CD4-positive, alpha-beta T cell treated with Interleukin-21 for 1 hour (primary cell): Measurements from ENCODE around the gene RBM20.
"Not testable (repeated sequence)": the region's sequence is repeated elsewhere in the genome, so short reads cannot be mapped to it uniquely, and the experiment has no call there.

ENCODE experiments used
- DNase-seq: peaks from one replicate; pipeline ENCODE4 v3.0.0-alpha.2; 2020

Gene RBM20

DNA sequence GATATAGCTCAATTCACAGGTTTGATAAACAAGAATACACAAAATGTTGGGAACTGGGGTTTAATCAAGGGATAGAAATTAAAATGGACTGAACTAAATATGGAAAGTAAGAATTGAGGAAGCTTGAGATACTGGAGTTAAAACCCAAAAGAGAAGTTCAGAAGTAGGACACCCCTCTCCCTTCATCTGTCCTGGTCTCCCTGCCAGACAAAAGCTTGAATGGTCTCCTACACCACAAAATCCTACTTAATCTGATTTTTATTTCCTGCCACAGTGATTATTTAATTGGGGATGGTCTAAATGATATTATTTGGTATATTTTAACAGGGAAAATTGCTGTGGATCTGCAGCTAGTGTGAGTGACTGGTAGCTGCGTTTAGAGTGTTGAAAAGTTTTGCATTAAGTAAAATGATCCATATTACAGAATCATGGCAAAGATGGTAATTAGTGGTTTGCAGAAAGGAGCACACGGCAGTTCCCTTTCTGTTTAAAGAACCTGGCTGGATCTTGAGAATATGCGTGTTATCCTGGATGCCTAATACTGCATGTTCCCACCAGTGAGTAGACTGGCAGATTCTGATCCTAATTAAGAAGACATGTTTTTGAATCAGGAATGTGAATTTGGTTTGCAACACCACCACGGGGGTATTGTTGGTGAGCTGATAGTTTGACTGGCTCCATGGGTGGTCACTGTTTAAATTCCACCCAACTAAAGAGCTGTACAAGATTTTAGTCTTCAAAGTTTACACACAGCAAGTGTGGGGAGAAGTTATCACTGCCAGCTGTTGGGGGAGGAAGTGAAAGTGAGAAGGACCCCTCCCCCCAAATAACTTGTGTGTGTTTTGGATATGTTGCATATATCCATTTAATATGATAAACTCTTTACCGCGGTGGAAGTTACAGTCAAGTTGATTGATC, 5.5 kb downstream of the RBM20 start:
- no peak for DNase-seq

- DNase-seq: no peak
Measured at GRCh38 chr10:110650265-110650668, 6.1 kb downstream of the RBM20 start.

DNA sequence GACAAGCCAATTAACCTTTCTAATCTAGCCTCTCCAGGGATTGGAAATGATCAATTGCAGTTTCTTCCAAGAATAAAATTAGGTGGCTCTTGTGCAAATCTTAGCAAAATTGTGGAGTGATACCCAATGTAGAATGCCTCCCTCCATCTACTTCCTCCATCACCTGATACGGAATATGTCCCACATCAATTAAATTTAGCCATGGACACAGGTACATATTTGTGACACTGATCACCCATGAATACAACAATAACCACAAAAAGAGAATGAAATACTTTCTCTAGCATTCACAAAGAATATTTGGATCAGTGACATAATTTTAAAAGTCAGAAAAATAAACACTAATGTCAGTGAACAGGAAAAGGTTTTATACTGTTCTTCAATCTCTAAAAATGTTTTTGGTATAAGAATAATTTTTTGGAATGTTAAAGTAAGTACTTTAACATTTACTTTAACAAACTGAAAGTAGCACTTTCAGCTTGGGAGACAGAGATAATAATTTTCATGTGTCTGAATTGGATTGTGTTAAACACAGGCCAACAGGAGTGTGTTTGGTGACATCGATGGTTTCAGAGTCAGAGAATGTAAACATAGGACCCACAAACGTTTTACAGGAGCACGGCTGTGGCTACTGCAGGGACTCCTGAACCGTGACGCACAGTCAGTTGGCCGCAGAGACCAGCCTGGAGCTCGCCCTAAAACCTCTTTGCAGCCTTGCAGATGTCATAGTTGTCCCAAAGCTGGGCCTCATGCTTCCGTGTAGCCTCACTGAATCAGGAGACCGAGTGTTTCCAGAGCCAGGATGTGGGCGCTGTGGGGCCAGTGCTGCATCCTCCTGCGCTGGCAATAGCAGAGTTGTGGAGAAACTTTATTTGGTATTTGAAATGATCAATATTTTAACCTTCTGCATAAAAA, 7.2 kb downstream of the RBM20 start:
- no peak for DNase-seq

GRCh38 chr10:110652475-110653118, 8.5 kb downstream of the RBM20 start:
- DNase-seq: no peak

DNA sequence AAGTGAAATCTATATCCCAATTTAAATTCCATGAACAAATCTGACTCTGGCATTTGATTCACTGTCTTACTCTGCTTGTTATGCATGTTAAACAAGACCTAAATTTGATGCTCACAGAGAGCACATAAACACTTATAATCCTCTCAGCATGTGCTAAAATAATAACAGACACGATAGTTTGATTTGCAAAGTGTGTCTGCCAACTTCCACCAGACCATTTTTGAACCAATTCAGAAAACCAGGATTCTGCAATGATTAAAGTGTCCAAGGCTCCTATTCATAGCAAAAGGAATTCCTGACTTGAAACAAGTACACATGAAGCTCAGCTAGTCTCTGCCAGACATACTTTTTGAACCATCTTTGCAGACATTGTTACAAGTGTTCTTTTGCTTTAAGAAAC, 11.2 kb downstream of the RBM20 start:
- DNase-seq: no peak

DNA sequence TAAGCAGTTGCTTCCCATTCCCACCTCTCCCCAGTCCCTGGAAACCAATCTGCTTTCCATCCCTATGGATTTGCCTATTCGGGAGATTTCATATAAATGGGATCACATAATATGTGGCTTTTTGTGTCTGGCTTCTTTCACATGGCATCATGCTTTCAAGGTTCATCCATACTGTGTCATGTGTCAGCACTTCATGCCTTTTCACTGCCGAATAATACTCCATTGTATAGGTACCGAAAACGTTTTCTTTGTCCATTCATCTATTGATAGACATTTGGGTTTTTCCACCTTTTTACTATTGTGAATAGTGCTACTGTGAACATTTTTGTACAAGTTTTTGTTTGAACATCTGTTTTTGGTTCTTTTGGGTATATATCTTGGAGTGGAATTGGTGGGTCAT, 12.5 kb downstream of the RBM20 start:
- no peak for DNase-seq

GRCh38 chr10:110657973-110658691, 14.0 kb downstream of the RBM20 start:
- DNase-seq: no peak

DNA sequence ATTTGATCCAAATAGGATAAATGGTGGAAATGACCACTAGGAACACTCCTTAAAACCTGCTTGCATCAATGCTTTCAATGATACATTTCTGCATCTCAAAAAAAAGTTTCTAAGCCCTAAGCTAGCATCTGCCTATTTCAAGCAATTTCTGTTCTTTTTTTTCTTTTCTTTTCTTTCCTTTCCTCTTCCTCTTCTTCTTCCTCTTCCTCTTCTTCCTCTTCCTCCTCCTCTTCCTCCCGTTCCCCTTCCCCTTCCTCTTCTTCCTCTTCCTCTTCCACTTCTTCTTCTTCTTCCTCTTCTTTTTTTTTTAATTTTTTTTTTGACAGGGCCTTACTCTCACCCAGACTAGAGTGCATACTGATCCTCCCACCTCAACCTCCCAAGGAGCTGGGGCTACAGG, 15.4 kb downstream of the RBM20 start:
- no peak for DNase-seq

GRCh38 chr10:110660289-110660688, 16.2 kb downstream of the RBM20 start:
- DNase-seq: not testable (repeated sequence)

DNA sequence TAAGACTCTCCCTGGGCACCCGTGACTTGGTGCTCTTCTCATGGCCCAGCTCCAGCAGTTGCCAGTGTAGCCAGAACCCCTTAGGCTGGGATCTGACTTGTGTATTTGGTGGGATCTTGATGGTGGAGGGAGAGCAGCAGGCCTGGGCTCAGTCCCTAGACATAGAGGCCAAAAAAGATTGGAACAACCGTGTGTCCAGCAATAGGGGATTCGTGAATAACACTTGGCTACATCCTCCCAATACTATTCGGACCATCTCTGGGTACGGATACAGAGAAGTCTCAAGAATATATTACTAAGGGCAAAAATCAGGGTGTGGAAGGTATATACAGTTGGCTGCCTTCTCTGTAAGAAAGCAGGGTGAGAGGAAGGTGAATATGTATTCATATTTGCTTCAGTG, 17.2 kb downstream of the RBM20 start:
- no peak for DNase-seq

DNA sequence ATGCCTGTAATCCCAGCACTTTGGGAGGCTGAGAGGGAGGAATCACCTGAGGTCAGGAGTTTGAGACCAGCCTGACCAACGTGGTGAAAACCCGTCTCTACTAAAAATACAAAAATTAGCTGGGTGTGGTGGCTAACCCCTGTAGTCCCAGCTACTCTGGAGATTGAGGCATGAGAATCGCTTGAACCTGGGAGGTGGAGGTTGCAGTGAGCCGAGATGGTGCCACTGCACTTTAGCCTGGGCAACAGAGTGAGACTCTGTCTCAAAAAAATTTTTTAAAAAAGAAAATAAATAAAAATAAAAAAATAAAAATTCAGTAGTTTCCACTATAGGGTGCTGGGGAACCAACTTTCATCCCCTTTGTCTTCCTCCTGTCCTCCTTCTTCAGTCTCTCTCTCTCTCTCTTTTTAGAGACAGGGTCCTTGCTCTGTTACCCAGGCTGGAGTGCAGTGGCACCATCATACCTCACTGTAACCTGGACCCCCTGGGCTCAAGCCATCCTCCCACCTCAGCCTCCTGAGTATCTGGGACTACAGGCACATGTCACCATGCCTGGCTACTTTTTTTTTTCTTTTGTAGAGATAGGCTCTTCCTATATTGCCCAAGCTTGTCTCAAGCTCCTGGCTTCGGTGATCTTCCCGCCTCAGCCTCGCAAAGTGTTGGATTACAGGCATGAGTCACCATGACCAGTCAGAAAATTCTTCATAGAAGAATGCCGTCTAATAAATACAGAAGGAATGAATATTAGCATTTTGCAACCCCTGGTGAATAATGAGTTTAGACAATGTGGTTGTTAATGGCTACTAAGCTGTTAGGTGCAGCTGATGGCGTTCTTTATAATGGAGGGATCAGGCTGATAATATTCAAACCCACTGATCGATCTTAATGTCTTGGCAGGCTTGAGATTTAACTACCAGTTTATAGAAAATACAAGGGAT, 20.6 kb downstream of the RBM20 start:
- no peak for DNase-seq

- not testable (repeated sequence) for DNase-seq
Measured at GRCh38 chr10:110666259-110666658, 22.1 kb downstream of the RBM20 start.

DNA sequence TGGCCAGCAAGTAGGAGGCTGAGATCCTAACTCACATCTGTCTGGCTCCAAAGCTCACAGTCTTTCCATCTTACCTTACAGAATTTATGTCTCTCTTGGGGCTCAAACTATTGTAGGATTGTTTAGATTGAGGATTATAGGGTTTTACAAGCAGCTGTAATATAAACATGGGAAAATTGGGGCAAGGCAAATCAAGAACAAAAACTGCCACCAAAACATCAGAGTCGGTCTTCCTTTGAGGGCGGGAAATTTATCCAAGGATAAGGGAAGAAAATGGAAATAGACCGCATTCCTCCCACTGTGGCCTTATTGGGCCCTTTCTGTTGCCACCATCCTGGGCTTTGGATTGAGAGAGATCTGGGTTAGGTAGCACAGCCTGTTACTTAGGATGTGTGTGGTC, 22.5 kb downstream of the RBM20 start:
- no peak for DNase-seq

GRCh38 chr10:110667620-110668343, 23.6 kb downstream of the RBM20 start:
- no peak for DNase-seq

- DNase-seq: no peak
Measured at GRCh38 chr10:110668443-110668842, 24.3 kb downstream of the RBM20 start.

GRCh38 chr10:110670335-110670734, 26.2 kb downstream of the RBM20 start:
- no peak for DNase-seq

DNA sequence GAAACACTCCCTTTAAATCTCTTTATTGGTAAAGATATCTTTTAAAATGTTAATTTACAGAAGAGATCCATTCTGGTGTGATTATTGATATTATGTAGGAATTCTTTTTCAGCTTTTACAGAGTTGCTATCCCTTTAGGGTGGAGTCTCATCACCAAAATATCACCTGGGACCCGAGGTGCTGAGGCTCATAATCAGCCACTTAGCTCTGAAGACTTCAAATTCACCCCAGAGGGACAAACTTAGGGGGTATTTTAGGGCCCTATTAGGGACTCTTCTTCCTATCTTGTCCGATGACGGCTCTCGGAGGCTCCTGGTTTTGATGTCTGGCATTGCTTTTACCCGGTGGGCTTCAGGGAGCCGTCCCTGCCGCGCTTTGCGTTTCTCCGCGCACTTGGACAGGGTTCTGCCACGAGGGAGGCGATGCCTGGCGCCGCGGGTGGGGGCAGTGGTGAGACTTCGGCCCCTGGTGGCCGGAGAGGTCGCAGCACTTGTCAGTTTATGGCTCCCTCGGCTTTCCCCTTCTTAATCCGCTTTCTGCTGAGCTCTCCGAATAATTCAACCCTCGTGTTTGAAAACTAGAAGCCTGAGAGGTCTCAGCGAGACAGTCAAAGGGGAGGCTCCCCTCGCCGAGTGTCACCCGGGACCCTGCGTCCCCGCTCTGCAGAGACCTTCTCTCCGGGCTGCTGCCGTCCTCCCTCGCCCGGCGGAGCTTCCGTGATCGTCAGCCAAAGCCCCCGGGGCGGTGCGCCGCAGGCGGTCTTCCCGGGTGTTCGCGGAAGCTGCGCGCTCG, 27.8 kb downstream of the RBM20 start:
- DNase-seq: peak; percentile 61

DNA sequence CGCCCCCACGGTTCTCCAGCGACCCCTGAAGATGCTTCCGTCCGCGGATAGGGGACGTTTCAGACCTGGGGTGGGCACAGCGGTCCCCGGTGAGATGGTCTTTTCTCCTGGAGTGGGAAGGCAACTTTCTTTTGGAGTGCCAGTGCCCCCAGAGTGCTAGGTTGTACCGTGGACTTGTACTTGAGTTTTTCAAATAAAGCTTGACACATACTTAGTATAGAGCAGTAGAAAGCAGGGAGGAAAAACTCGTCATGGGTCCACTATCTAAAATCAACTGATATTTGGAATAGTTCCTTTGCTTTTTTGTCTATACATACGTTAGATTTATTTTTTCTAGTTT, 28.4 kb downstream of the RBM20 start:
- no peak for DNase-seq

DNA sequence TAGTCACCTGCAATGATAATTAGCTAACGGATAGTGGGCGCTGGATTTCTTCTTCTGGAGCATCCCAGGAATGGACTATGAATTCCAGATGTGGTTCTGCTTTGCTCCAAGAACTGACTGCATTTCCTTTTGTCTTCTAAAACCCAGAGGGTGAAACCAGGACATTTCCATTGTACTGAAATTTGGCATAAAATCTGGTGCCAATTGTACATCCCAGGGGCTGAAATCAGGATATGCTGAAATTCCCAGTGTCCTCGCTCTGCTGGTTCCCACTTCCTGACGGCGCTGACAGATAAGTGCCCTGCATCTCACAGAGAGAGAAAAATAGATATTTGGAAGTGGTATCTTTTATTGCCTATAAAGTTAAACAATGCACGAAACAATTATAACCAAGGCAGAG, 31.9 kb downstream of the RBM20 start:
- no peak for DNase-seq
